ENCODE data around the gene LRPAP1. TPM values are rescaled to one million over a fixed set of nuclear protein-coding genes. Genes with fewer than 3 reads are reported as not detected.
A peak's percentile ranks its signal among the peaks of the same experiment; 100 is the strongest.

Gene LRPAP1
- total RNA-seq, 2 donors from 2014 or later: 82.5 to 93.9 TPM

- H3K27me3 ChIP-seq: no peaks in the 10 kb centered on the region
- no peaks in the 10 kb centered on the region for H3K36me3 ChIP-seq (replicated peaks in 1 of 2; ENCODE audit: insufficient read depth in 1 of 2, low read depth in 2 of 2)
- H3K9me3 ChIP-seq: no peaks in the 10 kb centered on the region
- no peak overlapping the region for H3K4me3 ChIP-seq
- DNase-seq (no peak), ATAC-seq (no peak)
- WGBS, 2 donors: 79 to 93% methylated on average over 15 of the region's 15 CpGs
- intact Hi-C loops (cut with DNase I): no loop called here
- no peak overlapping the region for H3K27ac ChIP-seq
- TF ChIP-seq POLR2A (IDR thresholded peaks at IDR 0.05) (no peak), CTCF (IDR thresholded peaks at IDR 0.05) (no peak)
- H3K4me1 ChIP-seq: peaks cover 58% of the 10 kb centered on the region
These were observed 64.6 kb downstream of the LRPAP1 start for GRCh38 chr4:3467601-3468031.

- ATAC-seq: no peak
These were observed 65.3 kb downstream of the LRPAP1 start for GRCh38 chr4:3466691-3467600.

GRCh38 chr4:3465698-3466671 lies 66.2 kb downstream of the LRPAP1 start:
- Histone ChIP-seq H3K4me1 (peaks cover 58% of the 10 kb centered on the region), H3K27me3 (no peaks in the 10 kb centered on the region), H3K36me3 (replicated peaks in 1 of 2; ENCODE audit: insufficient read depth in 1 of 2, low read depth in 2 of 2) (no peaks in the 10 kb centered on the region), H3K4me3 (no peak overlapping the region), H3K9me3 (no peaks in the 10 kb centered on the region), H3K27ac (peak overlapping the region in 1 of 4 donors; percentile 9)
- TF ChIP-seq CTCF (IDR thresholded peaks at IDR 0.05): peak in 1 of 7 experiments; percentile 20
- no peak for TF ChIP-seq POLR2A (IDR thresholded peaks at IDR 0.05)
- DNase-seq (peak in 1 of 4 donors; percentile 39), ATAC-seq (no peak)
- intact Hi-C loops (cut with DNase I): no loop called here
- WGBS, 2 donors: 78 to 80% methylated on average over 24 to 38 of the region's 41 CpGs

More at GRCh38 chr4:3466691-3467600, 65.3 kb downstream of the LRPAP1 start:
- peaks cover 58% of the 10 kb centered on the region for H3K4me1 ChIP-seq
- no peak overlapping the region for H3K4me3 ChIP-seq
- 85 to 87% methylated on average over 20 to 40 of the region's 40 CpGs for WGBS, 2 donors
- H3K9me3 ChIP-seq: no peaks in the 10 kb centered on the region
- no peak for DNase-seq
- H3K27me3 ChIP-seq: no peaks in the 10 kb centered on the region
- TF ChIP-seq CTCF (IDR thresholded peaks at IDR 0.05) (no peak), POLR2A (IDR thresholded peaks at IDR 0.05) (no peak)
- H3K27ac ChIP-seq: peak overlapping the region in 1 of 4 donors; percentile 9
- intact Hi-C loops (cut with DNase I): no loop called here
- H3K36me3 ChIP-seq (replicated peaks in 1 of 2; ENCODE audit: insufficient read depth in 1 of 2, low read depth in 2 of 2): no peaks in the 10 kb centered on the region

GRCh38 chr4:3464911-3465697 lies 67.1 kb downstream of the LRPAP1 start:
- WGBS, 2 donors: 91 to 93% methylated on average over 19 to 21 of the region's 21 CpGs
- no peak for DNase-seq
- no peaks in the 10 kb centered on the region for H3K27me3 ChIP-seq
- no peaks in the 10 kb centered on the region for H3K36me3 ChIP-seq (replicated peaks in 1 of 2; ENCODE audit: insufficient read depth in 1 of 2, low read depth in 2 of 2)
- no peaks in the 10 kb centered on the region for H3K9me3 ChIP-seq
- H3K4me3 ChIP-seq: no peak overlapping the region
- intact Hi-C loops (cut with DNase I): no loop called here
- H3K4me1 ChIP-seq: peaks cover 55% of the 10 kb centered on the region
- no peak overlapping the region for H3K27ac ChIP-seq
- TF ChIP-seq POLR2A (IDR thresholded peaks at IDR 0.05) (no peak), CTCF (IDR thresholded peaks at IDR 0.05) (no peak)
- ATAC-seq: no peak

All from body of pancreas (tissue), 4 donors.